Sigmoid colon (tissue), 3 donors: ENCODE measurements around the gene DUOX2.

Source experiments
- CTCF ChIP-seq, 4 experiments: fragments of 450-650 bp in 3 of 4; fragments of 200-600 bp in 1 of 4; IDR thresholded peaks; one replicate each; pipeline ENCODE4 v1.5.1; 2016 to 2019; ENCODE audit warnings: antibody characterized with exemption in 4 of 4, mild to moderate bottlenecking in 3 of 4, moderate library complexity in 2 of 4
- POLR2A ChIP-seq, 2 donors: fragments of 450-650 bp; IDR thresholded peaks; one replicate each; pipeline ENCODE4 v1.6.1; 2016; ENCODE audit warnings: antibody characterized with exemption in 2 of 2, mild to moderate bottlenecking in 2 of 2, moderate library complexity in 2 of 2

- TF ChIP-seq POLR2A (IDR thresholded peaks at IDR 0.05) (no peak), CTCF (IDR thresholded peaks at IDR 0.05) (no peak)
These were observed 12.2 kb downstream of the DUOX2 start for GRCh38 chr15:45101749-45102148.
